CD14-positive monocyte (primary cell): Measurements from ENCODE around the gene ZPR1. TPM values are rescaled to one million over a fixed set of nuclear protein-coding genes. Genes with fewer than 3 reads are reported as not detected.

ENCODE experiments used
- DNase-seq, 3 donors: peaks; one replicate each; pipeline ENCODE4 v3.0.0-alpha.2; 2011 to 2022
- H2AFZ ChIP-seq: 2 replicates; pipeline ENCODE4 v1.6.0; 2012; ENCODE audit warnings: mild to moderate bottlenecking, low read depth, low read length, inconsistent platforms; ENCODE audit not compliant: insufficient read depth, poor library complexity, severe bottlenecking
- H3K27ac ChIP-seq, 2 donors: 1 replicate in 1 of 2; 2 replicates in 1 of 2; pipeline ENCODE4 v1.5.1; 2012 to 2013; ENCODE audit warnings: low read length in 2 of 2, control low read depth in 1 of 2, inconsistent platforms in 1 of 2, low read depth in 1 of 2, mild to moderate bottlenecking in 1 of 2
- H3K27me3 ChIP-seq, 2 donors: one replicate each; pipeline versions ENCODE4 v1.6.0 to v1.6.1; 2011 to 2013; ENCODE audit warnings: low read length in 2 of 2; ENCODE audit not compliant: control insufficient read depth in 2 of 2, insufficient read depth in 2 of 2
- H3K36me3 ChIP-seq, 2 donors: replicated peaks in 1 of 2; 1 replicate in 1 of 2; 2 replicates in 1 of 2; pipeline versions ENCODE4 v1.5.1 to v1.6.1; 2012 to 2013; ENCODE audit warnings: low read length in 2 of 2, control low read depth in 1 of 2, inconsistent platforms in 1 of 2, mild to moderate bottlenecking in 1 of 2; ENCODE audit not compliant: insufficient read depth in 2 of 2, control insufficient read depth in 1 of 2
- H3K4me1 ChIP-seq, 2 donors: 1 replicate in 1 of 2; 2 replicates in 1 of 2; pipeline versions ENCODE4 v1.5.1 to v1.6.1; 2012 to 2013; ENCODE audit warnings: low read length in 2 of 2, control low read depth in 1 of 2, inconsistent platforms in 1 of 2, mild to moderate bottlenecking in 1 of 2, moderate library complexity in 1 of 2; ENCODE audit not compliant: insufficient read depth in 2 of 2, control insufficient read depth in 1 of 2
- H3K4me2 ChIP-seq: replicated peaks from 2 replicates; pipeline ENCODE3; 2012; ENCODE audit warnings: low read length, moderate library complexity, mild to moderate bottlenecking; ENCODE audit not compliant: poor library complexity, severe bottlenecking; ENCODE audit errors: extremely low read depth
- H3K4me3 ChIP-seq, 3 experiments: fragments of 200-600 bp in 1 of 3; sonication (generic) in 1 of 3; replicated peaks in 1 of 3; 1 replicate in 2 of 3; 2 replicates in 1 of 3; pipeline ENCODE4 v1.5.1; 2011 to 2013; ENCODE audit warnings: low read length in 3 of 3, mild to moderate bottlenecking in 3 of 3, control low read depth in 2 of 3, low read depth in 2 of 3, inconsistent platforms in 1 of 3, moderate library complexity in 1 of 3
- H3K79me2 ChIP-seq: 2 replicates; pipeline ENCODE4 v1.6.0; 2012; ENCODE audit warnings: mild to moderate bottlenecking, control low read depth, inconsistent platforms, low read length, moderate library complexity; ENCODE audit not compliant: insufficient read depth
- H3K9ac ChIP-seq: 2 replicates; pipeline ENCODE4 v1.6.0; 2017; ENCODE audit warnings: low read length, mild to moderate bottlenecking; ENCODE audit not compliant: insufficient read depth, poor library complexity, severe bottlenecking
- H3K9me3 ChIP-seq, 2 donors: replicated peaks in 1 of 2; 1 replicate in 1 of 2; 2 replicates in 1 of 2; pipeline versions ENCODE4 v1.5.1 to v1.6.1; 2012 to 2013; ENCODE audit warnings: low read length in 2 of 2, control low read depth in 1 of 2; ENCODE audit not compliant: control insufficient read depth in 1 of 2, insufficient read depth in 1 of 2
- H4K20me1 ChIP-seq: 2 replicates; pipeline ENCODE4 v1.6.0; 2012; ENCODE audit warnings: mild to moderate bottlenecking, low read length, control low read depth, moderate library complexity; ENCODE audit not compliant: insufficient read depth
- H3K27ac Mint-ChIP-seq, 7 donors: one replicate each; pipeline ENCODE4 v1.8.0; 2020; ENCODE audit warnings: mild to moderate bottlenecking in 7 of 7, mixed read lengths in 7 of 7, moderate library complexity in 6 of 7, inconsistent platforms in 2 of 7
- H3K27me3 Mint-ChIP-seq, 3 donors: one replicate each; pipeline ENCODE4 v1.8.0; 2021 to 2022; ENCODE audit warnings: low read depth in 3 of 3, mild to moderate bottlenecking in 3 of 3, mixed read lengths in 3 of 3, moderate library complexity in 3 of 3, inconsistent platforms in 1 of 3
- H3K36me3 Mint-ChIP-seq, 2 donors: one replicate each; pipeline ENCODE4 v1.8.0; 2020; ENCODE audit warnings: mixed read lengths in 2 of 2, inconsistent platforms in 1 of 2, mild to moderate bottlenecking in 1 of 2
- H3K4me1 Mint-ChIP-seq: one replicate; pipeline ENCODE4 v1.8.0; 2020; ENCODE audit warnings: mild to moderate bottlenecking, mixed read lengths
- H3K4me3 Mint-ChIP-seq, 2 donors: one replicate each; pipeline ENCODE4 v1.8.0; 2020; ENCODE audit warnings: mild to moderate bottlenecking in 2 of 2, mixed read lengths in 2 of 2, moderate library complexity in 1 of 2
- H3K9me3 Mint-ChIP-seq, 7 donors: one replicate each; pipeline ENCODE4 v1.8.0; 2020 to 2022; ENCODE audit warnings: mixed read lengths in 7 of 7, mild to moderate bottlenecking in 6 of 7, moderate library complexity in 6 of 7, inconsistent platforms in 2 of 7
- WGBS: methylation state at CpG from one replicate; pipeline ENCODE4 v1.1.5; 2013; ENCODE audit warnings: missing lambda C conversion rate; ENCODE audit not compliant: insufficient coverage; 5-methylcytosine and 5-hydroxymethylcytosine counted together
- intact Hi-C, 2 donors: fragments of 100-400 bp; cut with micrococcal nuclease; formaldehyde crosslinking; loops; one replicate each; pipeline versions ENCODE4 v1.15.0 to v1.15.1; 2023
- polyA plus RNA-seq, 3 donors: library from polyadenylated mRNA; depleted of rRNA in 1 of 3; unstranded in 2 of 3; stranded (reverse) in 1 of 3; fragments of 300-500 nt in 2 of 3; fragments of >200 nt in 1 of 3; fragmentation: Illumina TruSeq in 2 of 3; gene quantifications; 1 replicate in 2 of 3; 2 replicates in 1 of 3; pipeline ENCODE4 v1.2.3, GENCODE V29; 2012 to 2021
- TF ChIP-seq, protein P1 (sequence below): fragments of 200-600 bp; IDR thresholded peaks from one replicate; pipeline ENCODE4 v1.8.0; 2022; ENCODE audit warnings: antibody characterized with exemption, mild to moderate bottlenecking

Gene ZPR1
- polyA plus RNA-seq, 3 donors, result 24.4 to 35.5 (median 35.2) TPM

DNA sequence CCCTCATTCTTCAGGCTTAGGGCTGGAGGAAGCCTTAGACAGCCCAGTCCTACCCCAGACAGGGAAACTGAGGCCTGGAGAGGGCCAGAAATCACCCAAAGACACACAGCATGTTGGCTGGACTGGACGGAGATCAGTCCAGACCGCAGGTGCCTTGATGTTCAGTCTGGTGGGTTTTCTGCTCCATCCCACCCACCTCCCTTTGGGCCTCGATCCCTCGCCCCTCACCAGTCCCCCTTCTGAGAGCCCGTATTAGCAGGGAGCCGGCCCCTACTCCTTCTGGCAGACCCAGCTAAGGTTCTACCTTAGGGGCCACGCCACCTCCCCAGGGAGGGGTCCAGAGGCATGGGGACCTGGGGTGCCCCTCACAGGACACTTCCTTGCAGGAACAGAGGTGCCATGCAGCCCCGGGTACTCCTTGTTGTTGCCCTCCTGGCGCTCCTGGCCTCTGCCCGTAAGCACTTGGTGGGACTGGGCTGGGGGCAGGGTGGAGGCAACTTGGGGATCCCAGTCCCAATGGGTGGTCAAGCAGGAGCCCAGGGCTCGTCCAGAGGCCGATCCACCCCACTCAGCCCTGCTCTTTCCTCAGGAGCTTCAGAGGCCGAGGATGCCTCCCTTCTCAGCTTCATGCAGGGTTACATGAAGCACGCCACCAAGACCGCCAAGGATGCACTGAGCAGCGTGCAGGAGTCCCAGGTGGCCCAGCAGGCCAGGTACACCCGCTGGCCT is 42.5 kb upstream of the ZPR1 start:
- H3K4me1 ChIP-seq, result peaks cover 7 to 8% of the 10 kb centered on the region in 2 donors
- no peaks in the 10 kb centered on the region for H4K20me1 ChIP-seq
- H3K9ac ChIP-seq, result no peak overlapping the region
- H3K27me3 ChIP-seq, result no peaks in the 10 kb centered on the region
- H3K36me3 ChIP-seq, result no peaks in the 10 kb centered on the region
- H2AFZ ChIP-seq, result no peak overlapping the region
- Mint-ChIP-seq H3K4me1 (peaks cover 8% of the 10 kb centered on the region), H3K9me3 (no peaks in the 10 kb centered on the region), H3K27me3 (peaks cover 3 to 7% (median 4%) of the 10 kb centered on the region in 3 donors), H3K4me3 (no peak overlapping the region), H3K36me3 (no peaks in the 10 kb centered on the region), H3K27ac (no peak overlapping the region)
- no peak overlapping the region for H3K27ac ChIP-seq
- TF ChIP-seq, protein P1, sequence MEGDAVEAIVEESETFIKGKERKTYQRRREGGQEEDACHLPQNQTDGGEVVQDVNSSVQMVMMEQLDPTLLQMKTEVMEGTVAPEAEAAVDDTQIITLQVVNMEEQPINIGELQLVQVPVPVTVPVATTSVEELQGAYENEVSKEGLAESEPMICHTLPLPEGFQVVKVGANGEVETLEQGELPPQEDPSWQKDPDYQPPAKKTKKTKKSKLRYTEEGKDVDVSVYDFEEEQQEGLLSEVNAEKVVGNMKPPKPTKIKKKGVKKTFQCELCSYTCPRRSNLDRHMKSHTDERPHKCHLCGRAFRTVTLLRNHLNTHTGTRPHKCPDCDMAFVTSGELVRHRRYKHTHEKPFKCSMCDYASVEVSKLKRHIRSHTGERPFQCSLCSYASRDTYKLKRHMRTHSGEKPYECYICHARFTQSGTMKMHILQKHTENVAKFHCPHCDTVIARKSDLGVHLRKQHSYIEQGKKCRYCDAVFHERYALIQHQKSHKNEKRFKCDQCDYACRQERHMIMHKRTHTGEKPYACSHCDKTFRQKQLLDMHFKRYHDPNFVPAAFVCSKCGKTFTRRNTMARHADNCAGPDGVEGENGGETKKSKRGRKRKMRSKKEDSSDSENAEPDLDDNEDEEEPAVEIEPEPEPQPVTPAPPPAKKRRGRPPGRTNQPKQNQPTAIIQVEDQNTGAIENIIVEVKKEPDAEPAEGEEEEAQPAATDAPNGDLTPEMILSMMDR, result no peak
- no peak overlapping the region for H3K4me3 ChIP-seq
- WGBS, result 97% methylated on average over 15 of the region's 17 CpGs
- no peak overlapping the region for H3K4me2 ChIP-seq
- no peaks in the 10 kb centered on the region for H3K79me2 ChIP-seq
- intact Hi-C loops, result no loop called here
- H3K9me3 ChIP-seq, result no peaks in the 10 kb centered on the region
- no peak for DNase-seq

DNA sequence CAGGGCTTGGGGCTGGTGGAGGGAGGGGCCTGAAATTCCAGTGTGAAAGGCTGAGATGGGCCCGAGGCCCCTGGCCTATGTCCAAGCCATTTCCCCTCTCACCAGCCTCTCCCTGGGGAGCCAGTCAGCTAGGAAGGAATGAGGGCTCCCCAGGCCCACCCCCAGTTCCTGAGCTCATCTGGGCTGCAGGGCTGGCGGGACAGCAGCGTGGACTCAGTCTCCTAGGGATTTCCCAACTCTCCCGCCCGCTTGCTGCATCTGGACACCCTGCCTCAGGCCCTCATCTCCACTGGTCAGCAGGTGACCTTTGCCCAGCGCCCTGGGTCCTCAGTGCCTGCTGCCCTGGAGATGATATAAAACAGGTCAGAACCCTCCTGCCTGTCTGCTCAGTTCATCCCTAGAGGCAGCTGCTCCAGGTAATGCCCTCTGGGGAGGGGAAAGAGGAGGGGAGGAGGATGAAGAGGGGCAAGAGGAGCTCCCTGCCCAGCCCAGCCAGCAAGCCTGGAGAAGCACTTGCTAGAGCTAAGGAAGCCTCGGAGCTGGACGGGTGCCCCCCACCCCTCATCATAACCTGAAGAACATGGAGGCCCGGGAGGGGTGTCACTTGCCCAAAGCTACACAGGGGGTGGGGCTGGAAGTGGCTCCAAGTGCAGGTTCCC is 41.8 kb upstream of the ZPR1 start, which contains the start of gene APOC3:
TSS of gene APOC3 (plus strand) at position 383 of the 659 bp plus-strand sequence. CDS start 676 bp downstream, outside the sequence.
- H4K20me1 ChIP-seq, result no peaks in the 10 kb centered on the region
- DNase-seq, result no peak
- TF ChIP-seq, protein P1, result no peak
- Mint-ChIP-seq H3K4me1 (peaks cover under 1% of the 10 kb centered on the region), H3K36me3 (no peaks in the 10 kb centered on the region), H3K27me3 (peaks cover 1 to 4% (median 3%) of the 10 kb centered on the region in 3 donors), H3K27ac (no peak within 1 kb of the TSS), H3K4me3 (no peak within 1 kb of the TSS), H3K9me3 (no peaks in the 10 kb centered on the region)
- no peak within 1 kb of the TSS for H3K4me2 ChIP-seq
- peaks cover under 1 to 1% of the 10 kb centered on the region in 2 donors for H3K4me1 ChIP-seq
- H3K9me3 ChIP-seq, result no peaks in the 10 kb centered on the region
- no peak within 1 kb of the TSS for H3K4me3 ChIP-seq
- intact Hi-C loops, result no loop called here
- no peaks in the 10 kb centered on the region for H3K79me2 ChIP-seq
- H2AFZ ChIP-seq, result no peak within 1 kb of the TSS
- H3K27me3 ChIP-seq, result no peaks in the 10 kb centered on the region
- H3K27ac ChIP-seq, result no peak within 1 kb of the TSS
- no peak within 1 kb of the TSS for H3K9ac ChIP-seq
- H3K36me3 ChIP-seq, result no peaks in the 10 kb centered on the region
- 65% methylated on average over 4 of the region's 9 CpGs for WGBS
